ENCODE results near the gene PIP5K1B. TPM values are rescaled to one million over a fixed set of nuclear protein-coding genes. Genes with fewer than 3 reads are reported as not detected.

PIP5K1B gene
- total RNA-seq, 1 experiment from 2014 or later: 10.3 TPM

DNA sequence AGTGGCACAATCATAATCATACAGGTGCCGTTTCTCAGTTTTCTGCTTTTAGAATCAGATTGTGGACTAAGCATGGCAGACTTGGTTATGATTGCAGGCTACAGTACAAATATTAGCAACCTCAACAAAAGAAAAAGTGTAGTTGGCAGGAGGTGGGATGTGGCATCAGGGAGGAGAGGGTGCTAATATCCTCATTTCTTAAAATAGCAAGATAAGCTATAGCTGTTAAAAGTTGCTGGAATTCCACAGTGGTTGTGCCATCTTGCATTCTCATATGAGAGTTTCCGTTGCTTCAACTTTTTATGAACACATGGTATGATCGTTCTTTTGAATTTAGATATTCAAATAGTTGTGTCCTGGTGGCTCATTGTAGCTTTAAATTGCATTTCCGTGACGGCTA lies 21.4 kb downstream of the PIP5K1B start:
- no peaks in the 10 kb centered on the region for H3K9me3 ChIP-seq
- peaks cover 6% of the 10 kb centered on the region for H3K36me3 Mint-ChIP-seq (ENCODE audit: insufficient read depth, unreplicated experiment)
- no peak overlapping the region for H3K4me3 ChIP-seq (ENCODE audit: low read depth, low read length)
- no peaks in the 10 kb centered on the region for H3K27me3 ChIP-seq (replicated peaks; ENCODE audit: control insufficient read depth, insufficient read depth, low read length)
- BruUV-seq (replicated peaks): no TSS peak
- H3K4me3 Mint-ChIP-seq (ENCODE audit: unreplicated experiment): no peak overlapping the region
- TF ChIP-seq, protein P1, sequence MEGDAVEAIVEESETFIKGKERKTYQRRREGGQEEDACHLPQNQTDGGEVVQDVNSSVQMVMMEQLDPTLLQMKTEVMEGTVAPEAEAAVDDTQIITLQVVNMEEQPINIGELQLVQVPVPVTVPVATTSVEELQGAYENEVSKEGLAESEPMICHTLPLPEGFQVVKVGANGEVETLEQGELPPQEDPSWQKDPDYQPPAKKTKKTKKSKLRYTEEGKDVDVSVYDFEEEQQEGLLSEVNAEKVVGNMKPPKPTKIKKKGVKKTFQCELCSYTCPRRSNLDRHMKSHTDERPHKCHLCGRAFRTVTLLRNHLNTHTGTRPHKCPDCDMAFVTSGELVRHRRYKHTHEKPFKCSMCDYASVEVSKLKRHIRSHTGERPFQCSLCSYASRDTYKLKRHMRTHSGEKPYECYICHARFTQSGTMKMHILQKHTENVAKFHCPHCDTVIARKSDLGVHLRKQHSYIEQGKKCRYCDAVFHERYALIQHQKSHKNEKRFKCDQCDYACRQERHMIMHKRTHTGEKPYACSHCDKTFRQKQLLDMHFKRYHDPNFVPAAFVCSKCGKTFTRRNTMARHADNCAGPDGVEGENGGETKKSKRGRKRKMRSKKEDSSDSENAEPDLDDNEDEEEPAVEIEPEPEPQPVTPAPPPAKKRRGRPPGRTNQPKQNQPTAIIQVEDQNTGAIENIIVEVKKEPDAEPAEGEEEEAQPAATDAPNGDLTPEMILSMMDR (IDR thresholded peaks at IDR 0.05; ENCODE audit: insufficient read depth in 1 of 2, low read depth in 1 of 2, low read length in 1 of 2, severe bottlenecking in 1 of 2, unreplicated experiment in 1 of 2): no peak
- POLR2A ChIA-PET: no interaction called here
- H3K27me3 Mint-ChIP-seq (ENCODE audit: insufficient read depth, unreplicated experiment): no peaks in the 10 kb centered on the region
- no peak for DNase-seq
- no peaks in the 10 kb centered on the region for H3K9me3 Mint-ChIP-seq (ENCODE audit: unreplicated experiment)
- no peaks in the 10 kb centered on the region for H3K4me1 ChIP-seq
- intact Hi-C loops (cut with micrococcal nuclease; ENCODE audit: unreplicated experiment): no loop called here
- H3K4me1 Mint-ChIP-seq (ENCODE audit: low read depth, unreplicated experiment): peaks cover 4% of the 10 kb centered on the region
- H3K27ac Mint-ChIP-seq (ENCODE audit: unreplicated experiment): no peak overlapping the region
- no peaks in the 10 kb centered on the region for H3K36me3 ChIP-seq (ENCODE audit: control insufficient read depth, insufficient read depth, low read length)
- CTCF ChIA-PET: no interaction called here

DNA sequence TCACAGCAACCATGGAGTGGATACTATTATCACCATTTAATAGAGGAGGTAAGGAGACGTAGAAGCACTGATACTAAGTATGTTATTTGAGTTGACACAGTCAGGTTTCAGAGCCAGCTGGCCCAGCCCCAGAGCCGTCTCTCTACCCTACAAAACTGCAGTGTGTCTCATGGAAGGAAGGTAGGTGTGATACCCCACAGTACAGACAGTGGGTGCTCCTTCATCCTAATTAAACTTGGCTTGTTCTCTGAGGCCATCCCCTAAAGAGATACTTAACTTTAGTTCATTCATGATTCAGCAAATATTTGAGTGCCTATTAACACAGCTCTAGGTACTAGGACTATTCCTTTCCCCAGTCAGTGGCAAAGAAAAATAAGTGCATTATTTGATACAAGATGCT lies 22.6 kb downstream of the PIP5K1B start:
- Histone ChIP-seq H3K27me3 (replicated peaks; ENCODE audit: control insufficient read depth, insufficient read depth, low read length) (no peaks in the 10 kb centered on the region), H3K9me3 (no peaks in the 10 kb centered on the region), H3K4me3 (ENCODE audit: low read depth, low read length) (no peak overlapping the region), H3K36me3 (ENCODE audit: control insufficient read depth, insufficient read depth, low read length) (no peaks in the 10 kb centered on the region), H3K4me1 (no peaks in the 10 kb centered on the region)
- Mint-ChIP-seq H3K27me3 (ENCODE audit: insufficient read depth, unreplicated experiment) (no peaks in the 10 kb centered on the region), H3K27ac (ENCODE audit: unreplicated experiment) (no peak overlapping the region), H3K9me3 (ENCODE audit: unreplicated experiment) (no peaks in the 10 kb centered on the region), H3K4me3 (ENCODE audit: unreplicated experiment) (no peak overlapping the region), H3K36me3 (ENCODE audit: insufficient read depth, unreplicated experiment) (peaks cover 5% of the 10 kb centered on the region), H3K4me1 (ENCODE audit: low read depth, unreplicated experiment) (peaks cover 11% of the 10 kb centered on the region)
- intact Hi-C loops (cut with micrococcal nuclease; ENCODE audit: unreplicated experiment): no loop called here
- BruUV-seq (replicated peaks): no TSS peak
- ChIA-PET CTCF (no interaction called here), POLR2A (no interaction called here)
- TF ChIP-seq, protein P1 (IDR thresholded peaks at IDR 0.05; ENCODE audit: insufficient read depth in 1 of 2, low read depth in 1 of 2, low read length in 1 of 2, severe bottlenecking in 1 of 2, unreplicated experiment in 1 of 2): no peak
- no peak for DNase-seq

DNA sequence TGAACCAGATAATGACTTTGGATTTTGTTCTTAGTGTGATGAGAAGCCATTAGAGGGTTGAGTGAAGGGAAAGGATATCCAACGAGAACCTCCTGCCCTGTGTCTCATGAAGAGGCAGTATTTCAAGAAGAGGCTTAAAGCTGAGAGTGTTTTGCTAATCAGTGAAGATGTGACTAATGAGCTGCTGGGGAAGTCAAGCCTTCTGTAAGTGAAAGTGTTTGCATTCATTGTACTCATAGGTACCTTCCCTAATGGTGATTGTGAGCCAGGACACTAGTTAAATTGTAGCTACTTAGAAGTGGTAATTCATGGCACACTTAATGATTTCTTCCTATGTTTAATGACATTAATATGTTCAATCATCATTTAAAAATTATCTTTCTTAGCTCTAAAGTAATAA lies 23.7 kb downstream of the PIP5K1B start:
- Mint-ChIP-seq H3K9me3 (ENCODE audit: unreplicated experiment) (no peaks in the 10 kb centered on the region), H3K36me3 (ENCODE audit: insufficient read depth, unreplicated experiment) (no peaks in the 10 kb centered on the region), H3K4me3 (ENCODE audit: unreplicated experiment) (no peak overlapping the region), H3K27ac (ENCODE audit: unreplicated experiment) (no peak overlapping the region), H3K4me1 (ENCODE audit: low read depth, unreplicated experiment) (peaks cover 12% of the 10 kb centered on the region), H3K27me3 (ENCODE audit: insufficient read depth, unreplicated experiment) (no peaks in the 10 kb centered on the region)
- Histone ChIP-seq H3K9me3 (no peaks in the 10 kb centered on the region), H3K4me3 (ENCODE audit: low read depth, low read length) (no peak overlapping the region), H3K27me3 (replicated peaks; ENCODE audit: control insufficient read depth, insufficient read depth, low read length) (no peaks in the 10 kb centered on the region), H3K36me3 (ENCODE audit: control insufficient read depth, insufficient read depth, low read length) (no peaks in the 10 kb centered on the region), H3K4me1 (no peaks in the 10 kb centered on the region)
- BruUV-seq (replicated peaks): no TSS peak
- TF ChIP-seq, protein P1 (IDR thresholded peaks at IDR 0.05; ENCODE audit: insufficient read depth in 1 of 2, low read depth in 1 of 2, low read length in 1 of 2, severe bottlenecking in 1 of 2, unreplicated experiment in 1 of 2): no peak
- intact Hi-C loops (cut with micrococcal nuclease; ENCODE audit: unreplicated experiment): no loop called here
- no peak for DNase-seq
- POLR2A ChIA-PET: no interaction called here
- CTCF ChIA-PET: no interaction called here

Measured in Caco-2 (cell line).